ENCODE data around the gene MARK2. TPM values are rescaled to one million over a fixed set of nuclear protein-coding genes. Genes with fewer than 3 reads are reported as not detected.
A peak's percentile ranks its signal among the peaks of the same experiment; 100 is the strongest.

MARK2 gene
- total and polyA plus RNA-seq, 2 of the 8 experiments (the other 6 are each of a cell fraction or from before 2014, with no cell fraction given) = 19.3 to 58.5 TPM

GRCh38 chr11:63913866-63914830 is 75.2 kb downstream of the MARK2 start:
- H3K27ac ChIP-seq (ENCODE audit: low read depth, low read length) = no peak overlapping the region
- H2BK15ac ChIP-seq (ENCODE audit: low read length) = no peak overlapping the region
- CTCF ChIA-PET (ENCODE audit: partially characterized antibody) = interaction anchor here (1.0 to 4.5 kb wide), 16 partner anchors 22 to 146 kb away, joined by 3 to 39 read pairs (median 4); partner anchors contain the start of genes NAA40 and ZFTA
- no peak overlapping the region for H4K91ac ChIP-seq (replicated peaks; ENCODE audit: insufficient read length, low read length)
- H4K8ac ChIP-seq (ENCODE audit: extremely low read depth, insufficient read depth, low read length) = no peak overlapping the region; the same call in 1 of the 2 replicates
- no peak overlapping the region for H2AK5ac ChIP-seq (ENCODE audit: low read depth, low read length)
- peaks cover 14 to 19% of the 10 kb centered on the region in 2 experiments for H4K20me1 ChIP-seq (replicated peaks in 1 of 2; ENCODE audit: control insufficient read depth in 1 of 2, insufficient read depth in 2 of 2, low read length in 2 of 2)
- no peak overlapping the region for H2BK120ac ChIP-seq (replicated peaks; ENCODE audit: low read depth, low read length)
- H3K56ac ChIP-seq (replicated peaks; ENCODE audit: insufficient read length, low read depth, low read length) = no peak overlapping the region
- H2BK12ac ChIP-seq (ENCODE audit: low read depth, low read length) = no peak overlapping the region
- FAIRE-seq (no peak), DNase-seq (ENCODE audit: low read depth in 1 of 2, low spot score in 2 of 2) (no peak)
- H3K9ac ChIP-seq (replicated peaks in 1 of 4; ENCODE audit: extremely low read depth in 1 of 4, low read depth in 3 of 4, low read length in 3 of 4) = no peak overlapping the region
- H3K79me1 ChIP-seq (ENCODE audit: low read depth, low read length) = peaks cover 9% of the 10 kb centered on the region
- H4K5ac ChIP-seq (ENCODE audit: insufficient read length, low read depth, low read length) = no peak overlapping the region
- H3K23ac ChIP-seq (ENCODE audit: insufficient read length) = no peak overlapping the region
- peak overlapping the region; percentile 48 for H3K18ac ChIP-seq (ENCODE audit: extremely low read depth, low read length)
- H3K79me2 ChIP-seq (ENCODE audit: control insufficient read depth in 1 of 2, insufficient read depth in 2 of 2, low read length in 2 of 2) = peaks cover 3 to 29% of the 10 kb centered on the region in 2 experiments; a peak in 3 of 4 replicates
- 94% methylated on average over 29 of the region's 34 CpGs; no CpG with 5 or more reads in 1 of the 2 experiments for WGBS, 2 experiments (ENCODE audit: extremely low coverage in 1 of 2, insufficient coverage in 1 of 2, insufficient read length in 1 of 2, insufficient replicate concordance in 2 of 2, low coverage in 1 of 2, low lambda C conversion rate in 2 of 2, missing lambda C conversion rate in 1 of 2)
- no peak overlapping the region for H2BK20ac ChIP-seq (ENCODE audit: low read length)
- H3K4me3 ChIP-seq (ENCODE audit: extremely low read depth in 1 of 4, insufficient read depth in 2 of 4, low read depth in 3 of 4, low read length in 4 of 4) = no peak overlapping the region
- no peaks in the 10 kb centered on the region for H3K9me3 ChIP-seq (ENCODE audit: insufficient read depth in 2 of 2, low read depth in 1 of 2, low read length in 1 of 2)
- POLR2A ChIA-PET (ENCODE audit: partially characterized antibody) = interaction anchor here (0.6 to 10.7 kb wide), 19 partner anchors 9 to 152 kb away, joined by 3 to 173 read pairs (median 3); partner anchors contain the start of genes MARK2, NAA40 and ZFTA
- peak overlapping the region; percentile 89 to 99; a peak in 3 of 4 replicates for H3K4me2 ChIP-seq (ENCODE audit: insufficient read depth in 1 of 2, low read depth in 2 of 2, low read length in 2 of 2)
- peaks cover 6 to 38% (median 28%) of the 10 kb centered on the region in 4 experiments for H3K4me1 ChIP-seq (replicated peaks in 1 of 4; ENCODE audit: control insufficient read depth in 3 of 4, insufficient read depth in 4 of 4, low read length in 3 of 4)
- H3K27me3 ChIP-seq (replicated peaks in 1 of 4; ENCODE audit: control insufficient read depth in 3 of 4, extremely low read depth in 1 of 4, insufficient read depth in 3 of 4, low read length in 3 of 4) = no peaks in the 10 kb centered on the region
- no peak overlapping the region; the same call in 1 of the 2 replicates for H2BK5ac ChIP-seq (ENCODE audit: low read depth, low read length)
- no peak overlapping the region for H3K14ac ChIP-seq (ENCODE audit: insufficient read length)
- peaks cover 23% of the 10 kb centered on the region for H3K23me2 ChIP-seq (ENCODE audit: low read depth, low read length)
- no peak overlapping the region for H2AFZ ChIP-seq (ENCODE audit: low read length)
- peaks cover 10 to 38% (median 19%) of the 10 kb centered on the region in 4 experiments; a peak in 7 of 8 replicates for H3K36me3 ChIP-seq (ENCODE audit: control insufficient read depth in 2 of 4, insufficient read depth in 4 of 4, low read length in 3 of 4)
- H3K4ac ChIP-seq (replicated peaks; ENCODE audit: insufficient read length, low read depth, low read length) = no peak overlapping the region
- no peak for TF ChIP-seq CREB1 (IDR thresholded peaks at IDR 0.05)
- TF ChIP-seq ASH2L (IDR thresholded peaks at IDR 0.05; ENCODE audit: low read length) = no peak
- TF ChIP-seq TBP (IDR thresholded peaks at IDR 0.05; ENCODE audit: low read depth, low read length) = no peak
- no peak for TF ChIP-seq RAD21 (IDR thresholded peaks at IDR 0.05 in 1 of 2, conservative IDR thresholded peaks at IDR 0.05 in 1 of 2; ENCODE audit: low read depth in 2 of 2, low read length in 2 of 2)
- no peak for TF ChIP-seq EP300 (IDR thresholded peaks at IDR 0.05; ENCODE audit: borderline replicate concordance in 1 of 2, low read depth in 2 of 2, low read length in 2 of 2)
- no peak for TF ChIP-seq MAFK (IDR thresholded peaks at IDR 0.05; ENCODE audit: low read depth, low read length)
- TF ChIP-seq KDM1A (IDR thresholded peaks at IDR 0.05; ENCODE audit: borderline replicate concordance, low read length) = no peak
- TF ChIP-seq TAF7 (optimal IDR thresholded peaks at IDR 0.05; ENCODE audit: borderline replicate concordance, low read depth, low read length) = no peak
- no peak for TF ChIP-seq POLR2AphosphoS5 (IDR thresholded peaks at IDR 0.05; ENCODE audit: low read depth, low read length)
- no peak for TF ChIP-seq TEAD4 (IDR thresholded peaks at IDR 0.05; ENCODE audit: low read depth, low read length)
